K562 (cell line): ENCODE results near the gene CCP110. TPM values are rescaled to one million over a fixed set of nuclear protein-coding genes. Genes with fewer than 3 reads are reported as not detected.

Source experiments
- ATAC-seq: fragments of 200-7000 bp; cut with Tn5 transposase; 3 replicates; pipeline ENCODE4 v1.9.1; 2020; ENCODE audit warnings: moderate library complexity
- BruUV-seq: library from RNA; stranded (reverse); fragments of 400-500 nt; replicated peaks from 2 replicates; lab custom pipeline; 2021; lab: Mats Ljungman, UMichigan
- CTCF ChIA-PET: fragments of 300-600 bp; formaldehyde crosslinking; extraction: SDS; loops from one replicate; lab custom pipeline; 2021; ENCODE audit warnings: low intra/inter-chr PET ratio; lab: Yijun Ruan, JAX
- POLR2A ChIA-PET: fragments of 300-600, 350-650 bp; sonication (Branson Sonifier 250); formaldehyde crosslinking; extraction: SDS; loops from one replicate; lab custom pipeline; 2021; ENCODE audit warnings: antibody characterized with exemption, inconsistent platforms; lab: Yijun Ruan, JAX
- DNase-seq, 4 experiments: peaks; one replicate each; pipeline versions ENCODE4 v3.0.0 to v3.0.0-alpha.2; 2011 to 2018; ENCODE audit warnings: low spot score in 3 of 4, mixed read lengths in 3 of 4; ENCODE audit errors: extremely low read depth in 1 of 4
- FAIRE-seq: peaks from 2 replicates; lab custom pipeline; 2011; peaks lifted over from hg19 to GRCh38; lab: Jason Lieb, UNC
- H2AFZ ChIP-seq: 2 replicates; pipeline ENCODE4 v1.6.0; 2011; ENCODE audit warnings: low read depth, low read length, control low read depth, inconsistent platforms
- H3K27ac ChIP-seq: fragments of 200-600 bp; 3 replicates; pipeline ENCODE4 v1.8.0; 2011; ENCODE audit warnings: low read depth, mild to moderate bottlenecking, control low read depth, inconsistent platforms, low read length, moderate library complexity, mixed read lengths; ENCODE audit errors: extremely low read depth
- H3K27me3 ChIP-seq, 2 experiments: fragments of 300-600 bp in 1 of 2; 2 replicates in 1 of 2; 3 replicates in 1 of 2; pipeline versions ENCODE4 v1.6.0 to v1.8.0; 2011; ENCODE audit warnings: inconsistent platforms in 2 of 2, low read length in 2 of 2, mild to moderate bottlenecking in 1 of 2, mixed read lengths in 1 of 2, moderate library complexity in 1 of 2; ENCODE audit not compliant: control insufficient read depth in 2 of 2, insufficient read depth in 2 of 2
- H3K36me3 ChIP-seq: fragments of 300-600 bp; 3 replicates; pipeline ENCODE4 v1.8.0; 2011; ENCODE audit warnings: mild to moderate bottlenecking, low read length, inconsistent platforms; ENCODE audit not compliant: control insufficient read depth, insufficient read depth
- H3K4me1 ChIP-seq, 2 experiments: fragments of 200-600 bp in 1 of 2; replicated peaks in 1 of 2; 2 replicates in 1 of 2; 3 replicates in 1 of 2; pipeline versions ENCODE4 v1.5.1 to v1.8.0; 2011; ENCODE audit warnings: inconsistent platforms in 2 of 2, low read length in 2 of 2, mild to moderate bottlenecking in 1 of 2, mixed read lengths in 1 of 2, moderate library complexity in 1 of 2; ENCODE audit not compliant: control insufficient read depth in 2 of 2, insufficient read depth in 2 of 2
- H3K4me2 ChIP-seq: 2 replicates; pipeline ENCODE4 v1.6.1; 2011; ENCODE audit warnings: low read length, control low read depth, inconsistent platforms, mixed read lengths; ENCODE audit not compliant: insufficient read depth
- H3K4me3 ChIP-seq: fragments of 200-600 bp; sonication (generic), shearing (Covaris generic); 2 replicates; pipeline ENCODE4 v1.5.1; 2016; ENCODE audit warnings: control low read depth, inconsistent platforms
- H3K79me2 ChIP-seq: fragments of 200-600 bp; 3 replicates; pipeline ENCODE4 v1.8.0; 2011; ENCODE audit warnings: low read length, inconsistent platforms; ENCODE audit not compliant: control insufficient read depth, insufficient read depth
- H3K9ac ChIP-seq, 2 experiments: 2 replicates each; pipeline versions ENCODE4 v1.6.0 to v1.6.1; 2011; ENCODE audit warnings: low read depth in 2 of 2, low read length in 2 of 2, control low read depth in 1 of 2, inconsistent platforms in 1 of 2, mild to moderate bottlenecking in 1 of 2, mixed read lengths in 1 of 2; ENCODE audit not compliant: insufficient read depth in 1 of 2
- H3K9me1 ChIP-seq: one replicate; pipeline ENCODE4 v1.6.0; 2011; ENCODE audit warnings: inconsistent platforms, mild to moderate bottlenecking, low read length, moderate library complexity; ENCODE audit not compliant: control insufficient read depth, insufficient read depth
- H3K9me3 ChIP-seq: replicated peaks from 2 replicates; pipeline ENCODE4 v1.5.1; 2011; ENCODE audit warnings: low read depth, low read length, inconsistent platforms; ENCODE audit not compliant: control insufficient read depth, insufficient read depth
- H4K20me1 ChIP-seq: replicated peaks from 2 replicates; pipeline ENCODE4 v1.6.1; 2011; ENCODE audit warnings: low read length, inconsistent platforms, mixed read lengths; ENCODE audit not compliant: control insufficient read depth, insufficient read depth
- BRD9 ChIP-seq: fragments of 450-650 bp; IDR thresholded peaks from 2 replicates; pipeline ENCODE4 v1.6.1; 2018; ENCODE audit warnings: low read depth; ENCODE audit not compliant: partially characterized antibody
- E2F6 ChIP-seq, 2 experiments: IDR thresholded peaks; 2 replicates each; pipeline ENCODE4 v1.6.1; 2011; ENCODE audit warnings: borderline replicate concordance in 1 of 2, control low read depth in 1 of 2, low read depth in 1 of 2, low read length in 1 of 2, mild to moderate bottlenecking in 1 of 2, mixed read lengths in 1 of 2, moderate library complexity in 1 of 2; ENCODE audit not compliant: insufficient read depth in 1 of 2, insufficient read length in 1 of 2, poor library complexity in 1 of 2, severe bottlenecking in 1 of 2; ENCODE audit errors: extremely low read depth in 1 of 2
- HLTF ChIP-seq: fragments of 450-650 bp; IDR thresholded peaks from 2 replicates; pipeline ENCODE4 v1.6.1; 2016
- KLF10 ChIP-seq: fragments of 250-450 bp; sonication (Bioruptor Pico); IDR thresholded peaks from 2 replicates; pipeline ENCODE4 v1.6.1; 2021; ENCODE audit warnings: matching md5 sums
- PHTF2 ChIP-seq: fragments of 250-450 bp; sonication (Bioruptor Pico); IDR thresholded peaks from 2 replicates; pipeline ENCODE4 v1.5.0; 2021; ENCODE audit warnings: mild to moderate bottlenecking
- POLR2G ChIP-seq: fragments of 200-400 bp; formaldehyde crosslinking; IDR thresholded peaks from 2 replicates; pipeline ENCODE4 v1.6.1; 2017; ENCODE audit warnings: low read depth, mild to moderate bottlenecking, antibody characterized with exemption, low read length, moderate library complexity
- RBM14 ChIP-seq: fragments of 200-400 bp; formaldehyde crosslinking; IDR thresholded peaks from 2 replicates; pipeline ENCODE4 v1.6.1; 2018; ENCODE audit warnings: low read depth, mild to moderate bottlenecking, low read length, moderate library complexity, borderline replicate concordance; ENCODE audit not compliant: insufficient read depth
- STAT5A ChIP-seq: IDR thresholded peaks from 2 replicates; pipeline ENCODE4 v1.6.1; 2012; ENCODE audit warnings: low read length, inconsistent platforms, borderline replicate concordance
- TAF15 ChIP-seq: fragments of 200-400 bp; formaldehyde crosslinking; IDR thresholded peaks from 2 replicates; pipeline ENCODE4 v1.6.1; 2017; ENCODE audit warnings: mild to moderate bottlenecking, low read depth, low read length, moderate library complexity
- TFAM ChIP-seq: fragments of 250-450 bp; sonication (Bioruptor Pico); conservative IDR thresholded peaks from 2 replicates; pipeline ENCODE4 v1.5.0; 2021; ENCODE audit warnings: mild to moderate bottlenecking, moderate library complexity
- ZNF174 ChIP-seq: fragments of 250-450 bp; sonication (Bioruptor Pico); IDR thresholded peaks from 2 replicates; pipeline ENCODE4 v1.4.0; 2020; ENCODE audit warnings: mild to moderate bottlenecking
- WGBS: fragments of 100-300 bp; shearing (Covaris generic); methylation state at CpG from one replicate; pipeline ENCODE4 v1.1.6; 2016; ENCODE audit warnings: low coverage, mixed read lengths; ENCODE audit not compliant: insufficient coverage; ENCODE audit errors: missing lambda C conversion rate; 5-methylcytosine and 5-hydroxymethylcytosine counted together
- in situ Hi-C: fragments of 300-500 bp; cut with MboI; formaldehyde crosslinking; loops from 4 replicates; pipeline ENCODE4 v1.15.0; 2018; ENCODE audit warnings: inconsistent platforms, mixed read lengths
- intact Hi-C: fragments of 100-400 bp; cut with micrococcal nuclease; formaldehyde crosslinking; loops from 2 replicates; pipeline ENCODE4 v1.14.2; 2022
- polyA plus RNA-seq, 8 experiments: library from polyadenylated mRNA; depleted of rRNA in 4 of 8; stranded (reverse) in 5 of 8; unstranded in 3 of 8; fragments of >200 nt; fragmentation: Nextera tagmentation in 2 of 8; fragmentation: Illumina TruSeq in 1 of 8; extraction: Ambion mirVana in 2 of 8; extraction: Trizol in 1 of 8; gene quantifications; 2 replicates each; pipeline versions ENCODE4 v1.2.1 to v1.2.3, GENCODE V29; 2011 to 2014; ENCODE audit warnings: inconsistent platforms in 1 of 8, missing spikeins in 1 of 8
- total RNA-seq, 7 experiments: library from RNA; depleted of rRNA in 6 of 7; stranded (reverse); fragments of >200 nt in 6 of 7; fragmentation: Illumina TruSeq in 2 of 7; extraction: Trizol in 2 of 7; gene quantifications; 2 replicates each; pipeline versions ENCODE4 v1.2.1 to v1.2.3, GENCODE V29; 2011 to 2021; ENCODE audit warnings: low replicate concordance in 1 of 7

CCP110 gene
- total and polyA plus RNA-seq, 9 of the 15 experiments (the other 6 are each of a cell fraction or from before 2014, with no cell fraction given), result 3.5 to 16.1 (median 12.1) TPM

- POLR2A ChIA-PET, result no interaction called here
- in situ Hi-C loops, result no loop called here
- DNase-seq, result no peak
- Histone ChIP-seq H4K20me1 (no peaks in the 10 kb centered on the region), H3K9ac (peak overlapping the region in 1 of 2 experiments; percentile 26; a peak in 1 of 4 replicates), H3K4me1 (no peaks in the 10 kb centered on the region), H3K27ac (no peak overlapping the region), H3K36me3 (peaks cover 5% of the 10 kb centered on the region; the same call in 1 of the 3 replicates), H3K9me3 (no peaks in the 10 kb centered on the region), H3K4me3 (no peak overlapping the region), H3K79me2 (no peaks in the 10 kb centered on the region), H3K4me2 (no peak overlapping the region), H3K27me3 (no peaks in the 10 kb centered on the region), H3K9me1 (no peaks in the 10 kb centered on the region), H2AFZ (no peak overlapping the region)
- FAIRE-seq, result no peak
- ATAC-seq, result no peak
- intact Hi-C loops, result no loop called here
- 64% methylated on average over 8 of the region's 9 CpGs for WGBS
- no TSS peak for BruUV-seq
- CTCF ChIA-PET, result no interaction called here
- TF ChIP-seq TFAM (no peak), STAT5A (no peak), PHTF2 (no peak)
These were observed 50.3 kb downstream of the CCP110 start for GRCh38 chr16:19573997-19574396.

DNA sequence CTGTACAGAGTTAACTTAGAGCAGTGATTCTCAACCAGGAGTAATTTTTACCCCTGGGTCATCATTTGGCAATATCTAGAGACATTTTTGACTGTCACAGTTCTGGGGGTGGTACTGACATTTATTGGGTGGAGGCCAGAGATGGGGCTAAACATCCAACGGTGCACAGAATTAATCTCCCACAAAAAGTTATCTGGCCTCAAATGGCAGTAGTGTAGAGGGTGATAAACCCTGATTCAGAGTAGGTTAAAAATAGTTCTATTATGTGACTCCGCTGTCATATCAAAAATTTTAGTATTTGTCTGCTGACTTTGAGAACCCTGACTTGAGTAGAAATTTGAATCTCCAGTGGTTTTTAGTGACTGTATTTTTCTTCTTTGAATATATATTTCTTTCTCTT, 50.9 kb downstream of the CCP110 start:
- WGBS, result 32% methylated on average over 2 of the region's 2 CpGs
- CTCF ChIA-PET, result no interaction called here
- FAIRE-seq, result no peak
- TF ChIP-seq RBM14, result no peak
- no peak for TF ChIP-seq BRD9
- TF ChIP-seq KLF10 (CRISPR knock-in tag), result no peak
- no peak for TF ChIP-seq HLTF
- no peak for TF ChIP-seq TAF15
- TF ChIP-seq ZNF174 (CRISPR knock-in tag), result no peak
- TF ChIP-seq E2F6 (IDR thresholded peaks at IDR 0.05; ENCODE audit: borderline replicate concordance in 1 of 2, extremely low read depth in 1 of 2, insufficient read depth in 1 of 2, insufficient read length in 1 of 2, low read depth in 1 of 2, low read length in 1 of 2, poor library complexity in 1 of 2, severe bottlenecking in 1 of 2), result no peak
- no peak for TF ChIP-seq POLR2G
- TF ChIP-seq, all 486 proteins: peak for 0
- Histone ChIP-seq H3K4me3 (no peak overlapping the region), H2AFZ (no peak overlapping the region), H3K27me3 (no peaks in the 10 kb centered on the region), H3K4me1 (no peaks in the 10 kb centered on the region), H3K9ac (no peak overlapping the region), H3K27ac (no peak overlapping the region), H3K79me2 (no peaks in the 10 kb centered on the region), H3K9me1 (no peaks in the 10 kb centered on the region), H3K4me2 (no peak overlapping the region), H3K9me3 (no peaks in the 10 kb centered on the region), H4K20me1 (no peaks in the 10 kb centered on the region), H3K36me3 (peaks cover 4% of the 10 kb centered on the region; the same call in 1 of the 3 replicates)
- ATAC-seq, result no peak
- no TSS peak for BruUV-seq
- POLR2A ChIA-PET, result interaction anchor here (0.7 kb wide), 1 partner anchor 284 kb away, joined by 3 read pairs; no protein-coding TSS in a partner anchor
- DNase-seq, result no peak
- intact Hi-C loops, result no loop called here
- in situ Hi-C loops, result no loop called here
